ENCODE results near the gene HPN. TPM values are rescaled to one million over a fixed set of nuclear protein-coding genes. Genes with fewer than 3 reads are reported as not detected.

Gene HPN
- total and polyA plus RNA-seq, 2 of the 13 experiments (the other 11 are each of a cell fraction or from before 2014, with no cell fraction given), result 46.7 to 261 TPM

GRCh38 chr19:34994643-34995541 is 46.6 kb upstream of the HPN start (continued):
- TF ChIP-seq THYN1 (CRISPR knock-in tag; IDR thresholded peaks at IDR 0.05; ENCODE audit: borderline replicate concordance, low read depth), result no peak
- peak; percentile 60 for TF ChIP-seq POLR2AphosphoS5 (IDR thresholded peaks at IDR 0.05; ENCODE audit: low read depth, low read length)
- no peak for TF ChIP-seq ZNF180 (CRISPR knock-in tag; IDR thresholded peaks at IDR 0.05; ENCODE audit: borderline replicate concordance, low read depth)
- TF ChIP-seq TBX3 (IDR thresholded peaks at IDR 0.05; ENCODE audit: borderline replicate concordance), result no peak
- no peak for TF ChIP-seq HOXA7 (CRISPR knock-in tag; IDR thresholded peaks at IDR 0.05)
- TF ChIP-seq POLR2AphosphoS2 (IDR thresholded peaks at IDR 0.05; ENCODE audit: low read depth, low read length), result no peak
- TF ChIP-seq DR1 (CRISPR knock-in tag; IDR thresholded peaks at IDR 0.05), result peak; percentile 11; the same call in 1 of the 2 replicates
- peak; percentile 87 for TF ChIP-seq RERE (CRISPR knock-in tag; IDR thresholded peaks at IDR 0.05; ENCODE audit: low read depth)
- no peak for TF ChIP-seq ATAD3A (CRISPR knock-in tag; IDR thresholded peaks at IDR 0.05)
- TF ChIP-seq ZNF687 (CRISPR knock-in tag; IDR thresholded peaks at IDR 0.05), result peak; percentile 85
- TF ChIP-seq SIN3A (IDR thresholded peaks at IDR 0.05; ENCODE audit: borderline replicate concordance, low read depth, low read length), result peak; percentile 85; the same call in 1 of the 2 replicates
- TF ChIP-seq ETV6 (CRISPR knock-in tag; conservative IDR thresholded peaks at IDR 0.05), result no peak; the same call in 1 of the 2 replicates
- no peak for TF ChIP-seq GABPA (IDR thresholded peaks at IDR 0.05; ENCODE audit: low read depth, low read length)
- peak; percentile 47; the same call in 1 of the 2 replicates for TF ChIP-seq GABPA (CRISPR knock-in tag; IDR thresholded peaks at IDR 0.05; ENCODE audit: low read depth)
- peak; percentile 39; the same call in 1 of the 2 replicates for TF ChIP-seq ZNF460 (CRISPR knock-in tag; IDR thresholded peaks at IDR 0.05; ENCODE audit: borderline replicate concordance)
- TF ChIP-seq ZNF143 (CRISPR knock-in tag; IDR thresholded peaks at IDR 0.05), result no peak
- peak; percentile 98 for TF ChIP-seq BCL3 (CRISPR knock-in tag; IDR thresholded peaks at IDR 0.05)
